Nephron (organoid): ENCODE data around the gene LRCH1.

Source experiments
- H3K27ac Mint-ChIP-seq, 3 experiments: 2 replicates each; pipeline ENCODE4 v1.8.0; 2020; ENCODE audit warnings: mixed read lengths in 3 of 3, mild to moderate bottlenecking in 2 of 3, moderate library complexity in 1 of 3
- H3K27me3 Mint-ChIP-seq: 2 replicates; pipeline ENCODE4 v1.8.0; 2021; ENCODE audit warnings: low read depth, mild to moderate bottlenecking, moderate library complexity, mixed read lengths
- H3K36me3 Mint-ChIP-seq: 2 replicates; pipeline ENCODE4 v1.8.0; 2020; ENCODE audit warnings: low read depth, mixed read lengths
- H3K4me1 Mint-ChIP-seq: 2 replicates; pipeline ENCODE4 v1.8.0; 2020; ENCODE audit warnings: mixed read lengths
- H3K4me3 Mint-ChIP-seq, 3 experiments: 2 replicates each; pipeline ENCODE4 v1.8.0; 2020; ENCODE audit warnings: mild to moderate bottlenecking in 3 of 3, mixed read lengths in 3 of 3, moderate library complexity in 2 of 3
- H3K9me3 Mint-ChIP-seq: 2 replicates; pipeline ENCODE4 v1.8.0; 2020; ENCODE audit warnings: mixed read lengths
- CTCF ChIP-seq, 3 experiments: fragments of 200-600 bp; sonication (generic); IDR thresholded peaks; one replicate each; pipeline ENCODE4 v1.5.0; 2021; ENCODE audit warnings: antibody characterized with exemption in 3 of 3; ENCODE audit not compliant: unreplicated experiment in 3 of 3

Gene LRCH1

GRCh38 chr13:46587807-46588418, 34.9 kb downstream of the LRCH1 start:
- H3K27ac Mint-ChIP-seq: peak overlapping the region; percentile 73 to 93 (median 92)
- no peaks in the 10 kb centered on the region for H3K27me3 Mint-ChIP-seq
- no peaks in the 10 kb centered on the region for H3K9me3 Mint-ChIP-seq
- peaks cover 10% of the 10 kb centered on the region for H3K36me3 Mint-ChIP-seq
- H3K4me3 Mint-ChIP-seq: no peak overlapping the region
- H3K4me1 Mint-ChIP-seq: peaks cover 62% of the 10 kb centered on the region
- no peak for TF ChIP-seq CTCF (IDR thresholded peaks at IDR 0.05; ENCODE audit: unreplicated experiment in 3 of 3)

- Mint-ChIP-seq H3K27ac (no peak overlapping the region), H3K9me3 (no peaks in the 10 kb centered on the region), H3K27me3 (no peaks in the 10 kb centered on the region), H3K4me3 (no peak overlapping the region), H3K36me3 (no peaks in the 10 kb centered on the region), H3K4me1 (peaks cover 60% of the 10 kb centered on the region)
- no peak for TF ChIP-seq CTCF (IDR thresholded peaks at IDR 0.05; ENCODE audit: unreplicated experiment in 3 of 3)
Measured at GRCh38 chr13:46592385-46592784, 39.4 kb downstream of the LRCH1 start.

- H3K27me3 Mint-ChIP-seq: no peaks in the 10 kb centered on the region
- no peak overlapping the region for H3K4me3 Mint-ChIP-seq
- no peaks in the 10 kb centered on the region for H3K9me3 Mint-ChIP-seq
- peaks cover 51% of the 10 kb centered on the region for H3K4me1 Mint-ChIP-seq
- H3K36me3 Mint-ChIP-seq: no peaks in the 10 kb centered on the region
- H3K27ac Mint-ChIP-seq: no peak overlapping the region
- TF ChIP-seq CTCF (IDR thresholded peaks at IDR 0.05; ENCODE audit: unreplicated experiment in 3 of 3): no peak
Measured at GRCh38 chr13:46593398-46593797, 40.4 kb downstream of the LRCH1 start.

- Mint-ChIP-seq H3K4me3 (no peak overlapping the region), H3K4me1 (peaks cover 51% of the 10 kb centered on the region), H3K9me3 (no peaks in the 10 kb centered on the region), H3K36me3 (peaks cover 5% of the 10 kb centered on the region), H3K27ac (peak overlapping the region; percentile 34 to 67 (median 58)), H3K27me3 (no peaks in the 10 kb centered on the region)
- no peak for TF ChIP-seq CTCF (IDR thresholded peaks at IDR 0.05; ENCODE audit: unreplicated experiment in 3 of 3)
Measured at GRCh38 chr13:46594374-46595078, 41.6 kb downstream of the LRCH1 start.

- H3K9me3 Mint-ChIP-seq: no peaks in the 10 kb centered on the region
- peak overlapping the region; percentile 58 to 67 (median 60) for H3K27ac Mint-ChIP-seq
- H3K36me3 Mint-ChIP-seq: peaks cover 5% of the 10 kb centered on the region
- no peak overlapping the region for H3K4me3 Mint-ChIP-seq
- no peaks in the 10 kb centered on the region for H3K27me3 Mint-ChIP-seq
- H3K4me1 Mint-ChIP-seq: peaks cover 49% of the 10 kb centered on the region
- no peak for TF ChIP-seq CTCF (IDR thresholded peaks at IDR 0.05; ENCODE audit: unreplicated experiment in 3 of 3)
Measured at GRCh38 chr13:46595136-46595884, 42.3 kb downstream of the LRCH1 start.
